ENCODE results near the gene MGAT5B. TPM values are rescaled to one million over a fixed set of nuclear protein-coding genes. Genes with fewer than 3 reads are reported as not detected.
"Not testable (repeated sequence)": the region's sequence is repeated elsewhere in the genome, so short reads cannot be mapped to it uniquely, and the experiment has no call there.

Gene MGAT5B
- total RNA-seq, 1 donor from 2014 or later: 1.2 TPM

GRCh38 chr17:76847031-76847430, 21.2 kb upstream of the MGAT5B start:
- intact Hi-C loops (cut with micrococcal nuclease): no loop called here

DNA sequence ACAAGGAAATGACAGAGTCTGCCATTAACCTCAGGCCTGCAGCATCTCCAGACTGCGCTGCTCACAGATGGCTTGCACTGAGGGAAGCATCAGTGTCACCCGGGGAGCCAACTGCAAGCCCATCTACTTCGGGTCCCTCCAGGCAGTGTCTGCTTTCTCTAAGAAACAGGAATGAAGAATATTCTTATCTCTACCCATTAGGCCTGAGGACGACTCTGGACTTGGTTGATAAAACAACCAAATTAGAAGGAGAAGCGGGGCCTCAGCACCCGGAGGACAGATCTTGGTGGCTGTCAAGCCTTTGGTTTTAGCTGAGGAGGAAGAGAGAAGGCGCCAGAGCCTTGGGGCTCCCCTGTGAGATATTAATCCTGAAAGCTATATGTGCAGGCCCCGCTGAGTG, 19.5 kb upstream of the MGAT5B start:
- intact Hi-C loops (cut with micrococcal nuclease): no loop called here

GRCh38 chr17:76849160-76849559, 19.0 kb upstream of the MGAT5B start:
- intact Hi-C loops (cut with micrococcal nuclease): not testable (repeated sequence)

DNA sequence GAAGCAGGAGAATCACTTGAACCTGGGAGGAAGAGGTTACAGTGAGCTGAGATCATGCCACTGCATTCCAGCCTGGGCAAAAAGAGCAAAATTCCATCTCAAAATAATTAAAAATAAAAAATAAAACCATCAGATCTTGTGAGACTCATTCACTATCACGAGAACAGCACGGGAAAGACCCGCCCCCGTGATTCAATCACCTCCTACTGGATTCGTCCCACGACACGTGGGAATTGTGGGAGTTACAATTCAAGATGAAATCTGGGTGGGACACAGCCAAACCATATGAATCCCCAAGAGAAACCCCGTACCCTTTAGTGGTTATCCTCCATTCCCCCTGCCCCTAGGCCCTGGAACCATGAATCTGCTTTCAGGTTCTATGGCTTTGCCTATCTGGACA, 15.4 kb upstream of the MGAT5B start:
- intact Hi-C loops (cut with micrococcal nuclease): no loop called here

- intact Hi-C loops (cut with micrococcal nuclease): no loop called here
These were observed 13.1 kb upstream of the MGAT5B start for GRCh38 chr17:76855105-76855504.

GRCh38 chr17:76862079-76862478, 6.1 kb upstream of the MGAT5B start:
- intact Hi-C loops (cut with micrococcal nuclease): no loop called here

GRCh38 chr17:76862494-76862893, 5.7 kb upstream of the MGAT5B start:
- intact Hi-C loops (cut with micrococcal nuclease): no loop called here

DNA sequence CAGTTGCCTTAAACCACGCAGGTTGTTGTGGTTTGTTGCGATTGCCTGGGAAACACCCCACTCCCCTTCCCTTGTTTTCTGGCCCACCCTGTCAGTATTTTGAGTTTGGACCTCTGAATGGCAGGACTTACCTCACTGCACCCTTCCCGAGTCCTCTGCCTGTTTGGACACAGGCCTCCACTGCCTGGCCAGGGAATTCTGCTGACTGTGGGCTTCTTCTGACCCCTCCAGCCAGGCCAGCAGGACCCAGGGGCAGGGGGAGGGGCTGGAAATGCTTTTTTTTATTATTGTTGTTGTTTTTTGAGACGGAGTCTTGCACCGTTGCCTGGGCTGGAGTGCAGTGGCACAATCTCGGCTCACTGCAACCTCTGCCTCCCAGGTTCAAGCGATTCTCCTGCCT, 4.2 kb upstream of the MGAT5B start:
- intact Hi-C loops (cut with micrococcal nuclease): no loop called here

GRCh38 chr17:76865174-76865573, 3.0 kb upstream of the MGAT5B start:
- intact Hi-C loops (cut with micrococcal nuclease): no loop called here

DNA sequence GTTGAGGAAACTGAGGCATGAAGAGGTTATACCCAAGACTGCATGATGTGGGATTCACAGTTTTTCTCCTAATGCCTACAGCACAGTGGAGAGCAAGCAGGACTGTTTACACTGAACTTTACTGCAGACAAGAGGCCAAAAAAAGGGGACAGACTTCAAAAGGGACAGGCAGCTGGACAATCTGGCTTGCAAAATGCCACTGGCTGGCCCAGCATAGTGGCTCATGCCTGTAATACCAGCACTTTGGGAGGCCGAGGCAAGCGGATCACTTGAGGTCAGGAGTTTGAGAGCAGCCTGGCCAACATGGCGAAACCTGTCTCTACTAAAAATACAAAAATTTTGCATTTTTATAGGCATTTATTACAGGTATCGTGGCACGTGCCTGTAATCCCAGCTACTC, 2.0 kb upstream of the MGAT5B start:
- intact Hi-C loops (cut with micrococcal nuclease): no loop called here

- intact Hi-C loops (cut with micrococcal nuclease): no loop called here
These were observed 1.2 kb upstream of the MGAT5B start for GRCh38 chr17:76866774-76867577.

GRCh38 chr17:76867578-76868175, 527 bp upstream of the MGAT5B start:
- intact Hi-C loops (cut with micrococcal nuclease): loop anchor here (1.0 kb wide), 2 partner anchors 199 to 380 kb away; no protein-coding TSS in a partner anchor

- intact Hi-C loops (cut with micrococcal nuclease): loop anchor here (1.0 kb wide), 2 partner anchors 197 to 378 kb away; no protein-coding TSS in a partner anchor
These were observed 678 bp downstream of the MGAT5B start for GRCh38 chr17:76868669-76869495.

- intact Hi-C loops (cut with micrococcal nuclease): no loop called here
These were observed 1.5 kb downstream of the MGAT5B start for GRCh38 chr17:76869496-76870376.

GRCh38 chr17:76870377-76870714, 2.1 kb downstream of the MGAT5B start:
- intact Hi-C loops (cut with micrococcal nuclease): no loop called here

GRCh38 chr17:76871668-76872067, 3.5 kb downstream of the MGAT5B start:
- intact Hi-C loops (cut with micrococcal nuclease): no loop called here

GRCh38 chr17:76872221-76872873, 4.1 kb downstream of the MGAT5B start:
- intact Hi-C loops (cut with micrococcal nuclease): no loop called here

GRCh38 chr17:76872874-76873221, 4.6 kb downstream of the MGAT5B start:
- intact Hi-C loops (cut with micrococcal nuclease): no loop called here

DNA sequence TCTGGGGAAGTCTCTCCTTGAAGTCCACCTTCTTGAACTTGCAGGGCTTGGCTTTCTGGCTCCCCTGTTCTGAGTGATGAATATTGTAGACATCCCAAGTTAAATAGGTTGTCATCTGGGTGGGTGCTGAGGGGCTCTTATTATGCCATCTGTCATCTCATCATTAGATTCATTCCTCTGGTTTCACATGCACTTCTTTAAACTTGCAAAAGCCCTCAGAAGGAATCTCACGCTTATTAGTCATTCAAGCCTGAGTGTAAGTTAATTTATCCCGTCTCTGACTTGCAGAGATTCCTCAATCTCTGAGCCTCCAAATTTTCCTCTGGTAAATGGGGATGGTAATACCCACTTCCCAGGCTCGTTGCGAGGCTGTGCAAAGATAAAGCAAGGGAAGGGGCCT, 5.7 kb downstream of the MGAT5B start:
- intact Hi-C loops (cut with micrococcal nuclease): no loop called here

DNA sequence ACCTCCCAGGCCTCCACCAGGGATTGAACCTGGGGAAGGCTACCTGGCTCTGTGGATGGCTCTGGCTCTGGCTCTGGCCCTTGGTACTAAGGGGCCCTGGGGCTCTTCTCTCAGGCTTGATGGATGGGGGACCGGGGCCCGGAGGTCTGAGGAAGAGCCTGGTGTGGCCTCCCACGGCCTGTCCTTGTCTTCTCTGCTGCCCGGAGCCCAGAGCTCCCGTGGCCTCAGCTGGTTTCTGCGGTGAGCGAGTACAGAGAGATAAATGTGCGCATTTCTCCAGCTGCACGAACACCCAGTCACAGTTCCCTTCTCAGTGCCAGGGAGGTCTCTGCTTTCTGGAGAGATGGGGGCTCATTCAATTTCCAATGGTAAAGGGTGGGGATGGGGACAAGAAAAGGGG, 9.2 kb downstream of the MGAT5B start:
- intact Hi-C loops (cut with micrococcal nuclease): no loop called here

- intact Hi-C loops (cut with micrococcal nuclease): no loop called here
These were observed 10.4 kb downstream of the MGAT5B start for GRCh38 chr17:76878568-76878967.
